ENCODE data around the gene SLC39A12. TPM values are rescaled to one million over a fixed set of nuclear protein-coding genes. Genes with fewer than 3 reads are reported as not detected.
A peak's percentile ranks its signal among the peaks of the same experiment; 100 is the strongest.

The SLC39A12 gene
- polyA plus RNA-seq, 1 donor (not counting 4 experiments of a cell fraction or from before 2014, with no cell fraction given), result 0.07 TPM

DNA sequence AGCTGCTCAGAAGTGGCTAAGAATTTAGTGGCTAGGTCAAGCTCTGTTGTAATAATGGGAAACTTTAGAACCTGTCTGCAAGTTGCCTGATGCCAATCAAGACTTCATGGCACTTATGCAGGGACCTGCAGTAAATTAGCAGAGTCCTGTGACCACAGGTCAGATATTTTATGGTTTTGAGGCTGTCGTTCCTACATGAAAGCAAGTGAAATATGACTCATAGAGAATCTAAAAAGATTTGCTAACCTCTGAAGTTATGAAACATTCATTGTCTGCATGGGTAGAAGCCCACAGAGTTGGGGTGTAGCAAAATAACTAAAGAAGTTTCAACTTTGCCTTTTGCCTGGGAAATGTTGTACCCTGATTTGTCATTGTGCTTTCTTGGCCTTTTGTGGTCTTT is 32.3 kb downstream of the SLC39A12 start:
- Histone ChIP-seq H3K27me3 (ENCODE audit: control insufficient read depth, extremely low read depth, insufficient read depth, low read length) (no peaks in the 10 kb centered on the region), H3K4me2 (ENCODE audit: control insufficient read depth, extremely low read depth, insufficient read depth, low read depth, low read length) (no peak overlapping the region), H3K9ac (ENCODE audit: control insufficient read depth, extremely low read depth, insufficient read depth, low read length) (no peak overlapping the region), H3K79me2 (ENCODE audit: control insufficient read depth, insufficient read depth, low read length) (no peaks in the 10 kb centered on the region), H3K9me3 (ENCODE audit: control insufficient read depth, low read depth, low read length) (no peaks in the 10 kb centered on the region), H3K27ac (ENCODE audit: control insufficient read depth, insufficient read depth, low read length) (no peak overlapping the region), H4K20me1 (ENCODE audit: control insufficient read depth, extremely low read depth, insufficient read depth, low read length) (no peaks in the 10 kb centered on the region), H3K4me1 (ENCODE audit: control insufficient read depth, extremely low read depth, insufficient read depth, low read length) (peaks cover 20% of the 10 kb centered on the region), H2AFZ (ENCODE audit: control insufficient read depth, low read length) (no peak overlapping the region), H3K4me3 (ENCODE audit: control insufficient read depth in 2 of 3, extremely low read depth in 1 of 3, insufficient read depth in 2 of 3, low read depth in 1 of 3, low read length in 3 of 3) (no peak overlapping the region), H3K36me3 (ENCODE audit: control insufficient read depth in 2 of 2, extremely low read depth in 1 of 2, insufficient read depth in 2 of 2, low read length in 2 of 2) (no peaks in the 10 kb centered on the region), H3K9me1 (ENCODE audit: control insufficient read depth, extremely low read depth, insufficient read depth, low read length) (no peaks in the 10 kb centered on the region)
- TF ChIP-seq CTCF (optimal IDR thresholded peaks at IDR 0.05 in 1 of 3, IDR thresholded peaks at IDR 0.05 in 1 of 3, conservative IDR thresholded peaks at IDR 0.05 in 1 of 3; ENCODE audit: extremely low read depth in 1 of 3, insufficient read depth in 2 of 3, low read length in 3 of 3), result no peak
- no peak for TF ChIP-seq EZH2 (IDR thresholded peaks at IDR 0.05; ENCODE audit: low read length)
- FAIRE-seq (peak; percentile 58), DNase-seq (ENCODE audit: low read depth, low spot score) (no peak)
- dilution Hi-C loops (cut with MboI; ENCODE audit: extremely low pct_ligation_motif_present, low sequenced_read_pairs), result no loop called here

DNA sequence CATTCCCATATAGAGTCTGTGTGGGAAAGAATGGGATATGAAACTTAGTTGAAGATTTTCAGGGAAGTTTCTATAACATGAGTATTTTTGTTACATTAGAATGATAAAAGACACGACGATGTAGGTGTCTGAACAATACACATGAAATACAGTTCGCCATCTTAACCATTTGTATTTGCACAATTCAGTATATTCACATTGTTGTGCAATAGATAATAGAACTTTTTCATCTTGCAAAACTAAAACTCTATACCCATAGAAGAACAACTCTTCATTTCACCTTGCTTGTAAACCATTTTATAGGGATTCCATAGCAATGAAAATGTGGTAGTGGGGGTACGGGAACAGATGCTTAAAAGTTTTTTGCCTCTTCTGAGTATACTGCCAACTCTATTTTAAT is 32.8 kb downstream of the SLC39A12 start:
- peaks cover 20% of the 10 kb centered on the region for H3K4me1 ChIP-seq (ENCODE audit: control insufficient read depth, extremely low read depth, insufficient read depth, low read length)
- no peak for TF ChIP-seq EZH2 (IDR thresholded peaks at IDR 0.05; ENCODE audit: low read length)
- no peak for TF ChIP-seq CTCF (optimal IDR thresholded peaks at IDR 0.05 in 1 of 3, IDR thresholded peaks at IDR 0.05 in 1 of 3, conservative IDR thresholded peaks at IDR 0.05 in 1 of 3; ENCODE audit: extremely low read depth in 1 of 3, insufficient read depth in 2 of 3, low read length in 3 of 3)
- FAIRE-seq (no peak), DNase-seq (ENCODE audit: low read depth, low spot score) (no peak)
- no peaks in the 10 kb centered on the region for H4K20me1 ChIP-seq (ENCODE audit: control insufficient read depth, extremely low read depth, insufficient read depth, low read length)
- H2AFZ ChIP-seq (ENCODE audit: control insufficient read depth, low read length), result no peak overlapping the region
- no peaks in the 10 kb centered on the region for H3K36me3 ChIP-seq (ENCODE audit: control insufficient read depth in 2 of 2, extremely low read depth in 1 of 2, insufficient read depth in 2 of 2, low read length in 2 of 2)
- H3K9me1 ChIP-seq (ENCODE audit: control insufficient read depth, extremely low read depth, insufficient read depth, low read length), result no peaks in the 10 kb centered on the region
- H3K9me3 ChIP-seq (ENCODE audit: control insufficient read depth, low read depth, low read length), result no peaks in the 10 kb centered on the region
- H3K4me2 ChIP-seq (ENCODE audit: control insufficient read depth, extremely low read depth, insufficient read depth, low read depth, low read length), result no peak overlapping the region
- no peak overlapping the region for H3K27ac ChIP-seq (ENCODE audit: control insufficient read depth, insufficient read depth, low read length)
- H3K9ac ChIP-seq (ENCODE audit: control insufficient read depth, extremely low read depth, insufficient read depth, low read length), result no peak overlapping the region
- H3K79me2 ChIP-seq (ENCODE audit: control insufficient read depth, insufficient read depth, low read length), result no peaks in the 10 kb centered on the region
- H3K4me3 ChIP-seq (ENCODE audit: control insufficient read depth in 2 of 3, extremely low read depth in 1 of 3, insufficient read depth in 2 of 3, low read depth in 1 of 3, low read length in 3 of 3), result no peak overlapping the region
- dilution Hi-C loops (cut with MboI; ENCODE audit: extremely low pct_ligation_motif_present, low sequenced_read_pairs), result no loop called here
- no peaks in the 10 kb centered on the region for H3K27me3 ChIP-seq (ENCODE audit: control insufficient read depth, extremely low read depth, insufficient read depth, low read length)

Data from keratinocyte (primary cell).